ENCODE results near the gene PES1.
"Not testable (repeated sequence)": the region's sequence is repeated elsewhere in the genome, so short reads cannot be mapped to it uniquely, and the experiment has no call there.

PES1 gene

DNA sequence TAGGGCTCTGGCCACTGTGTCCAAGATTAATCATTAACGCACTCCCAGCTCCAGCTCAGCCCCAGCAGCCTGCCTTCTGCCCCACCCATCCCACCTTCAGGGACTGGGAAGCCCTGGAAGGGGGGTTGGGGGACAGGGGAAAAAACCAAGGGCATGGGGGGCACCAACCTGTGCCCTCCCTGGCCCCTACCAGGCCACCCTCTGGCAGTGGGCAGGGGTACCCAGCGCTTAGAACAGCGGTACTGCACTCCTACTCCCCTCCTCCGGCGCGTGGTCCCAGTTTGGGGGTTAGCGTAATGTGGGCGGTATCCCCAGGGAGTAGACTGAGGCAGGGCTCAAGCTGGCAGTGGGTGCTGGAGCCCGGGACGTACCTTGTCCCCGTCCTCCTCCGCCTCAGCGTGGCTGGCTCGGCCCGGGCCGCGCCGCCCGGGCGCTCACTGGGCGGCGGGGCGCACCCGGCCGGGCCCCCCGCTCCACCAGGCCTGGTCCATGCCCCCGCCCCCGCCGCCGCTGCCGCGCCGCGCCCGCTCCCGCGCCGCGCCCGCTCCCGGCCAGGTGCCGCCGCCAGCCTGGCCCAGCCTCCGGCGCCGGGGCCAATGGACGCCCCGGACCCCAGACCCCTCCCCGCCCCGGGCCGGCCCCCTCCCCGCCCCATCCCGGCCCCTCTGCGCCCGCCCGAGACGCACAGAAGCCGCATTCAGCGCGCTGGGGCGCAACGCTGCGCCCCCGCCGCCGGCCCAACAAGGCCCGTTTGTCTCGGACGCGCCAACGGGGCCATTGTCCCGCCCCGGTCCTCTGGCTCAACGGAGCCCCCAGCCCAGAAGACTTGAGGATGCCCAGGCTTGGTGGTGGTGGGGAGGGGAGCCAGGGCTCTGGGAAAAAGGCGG, 17.4 kb downstream of the PES1 start, which contains the start of gene GAL3ST1:
Gene GAL3ST1 (minus strand): TSS at position 571 of the 887 bp plus-strand sequence. CDS start 17,273 bp downstream, outside the sequence.
- TF ChIP-seq, protein P1, sequence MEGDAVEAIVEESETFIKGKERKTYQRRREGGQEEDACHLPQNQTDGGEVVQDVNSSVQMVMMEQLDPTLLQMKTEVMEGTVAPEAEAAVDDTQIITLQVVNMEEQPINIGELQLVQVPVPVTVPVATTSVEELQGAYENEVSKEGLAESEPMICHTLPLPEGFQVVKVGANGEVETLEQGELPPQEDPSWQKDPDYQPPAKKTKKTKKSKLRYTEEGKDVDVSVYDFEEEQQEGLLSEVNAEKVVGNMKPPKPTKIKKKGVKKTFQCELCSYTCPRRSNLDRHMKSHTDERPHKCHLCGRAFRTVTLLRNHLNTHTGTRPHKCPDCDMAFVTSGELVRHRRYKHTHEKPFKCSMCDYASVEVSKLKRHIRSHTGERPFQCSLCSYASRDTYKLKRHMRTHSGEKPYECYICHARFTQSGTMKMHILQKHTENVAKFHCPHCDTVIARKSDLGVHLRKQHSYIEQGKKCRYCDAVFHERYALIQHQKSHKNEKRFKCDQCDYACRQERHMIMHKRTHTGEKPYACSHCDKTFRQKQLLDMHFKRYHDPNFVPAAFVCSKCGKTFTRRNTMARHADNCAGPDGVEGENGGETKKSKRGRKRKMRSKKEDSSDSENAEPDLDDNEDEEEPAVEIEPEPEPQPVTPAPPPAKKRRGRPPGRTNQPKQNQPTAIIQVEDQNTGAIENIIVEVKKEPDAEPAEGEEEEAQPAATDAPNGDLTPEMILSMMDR (conservative IDR thresholded peaks at IDR 0.05): no peak
- TF ChIP-seq ZFX (IDR thresholded peaks at IDR 0.05): no peak
- no peak within 1 kb of the TSS for H3K27ac ChIP-seq

DNA sequence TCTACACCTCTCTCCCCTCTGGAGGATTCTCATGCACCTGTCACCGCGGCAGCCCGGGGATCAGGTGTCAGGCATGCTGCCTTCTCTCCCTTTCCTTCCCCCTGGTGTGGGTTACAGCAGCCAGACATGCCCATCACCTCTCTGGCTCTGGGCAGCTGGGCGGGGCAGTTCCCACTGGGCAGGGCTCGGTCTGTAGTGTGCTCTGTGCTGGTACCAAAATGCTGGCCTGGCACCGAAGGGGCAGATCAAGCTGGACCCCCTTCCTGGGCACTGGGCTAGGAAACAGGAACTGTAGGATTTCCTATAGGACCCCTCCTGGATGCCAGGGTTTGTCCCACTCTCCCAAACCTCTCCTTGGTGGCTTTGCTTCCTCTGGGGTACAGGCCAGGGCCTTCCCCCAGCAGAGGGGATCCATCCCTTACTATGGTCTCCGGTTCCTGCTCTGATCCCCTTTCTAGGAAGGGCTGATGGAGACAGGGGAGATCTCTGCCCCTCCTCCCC, 18.1 kb downstream of the PES1 start:
- TF ChIP-seq, protein P1 (conservative IDR thresholded peaks at IDR 0.05): no peak
- TF ChIP-seq ZFX (IDR thresholded peaks at IDR 0.05): no peak
- H3K27ac ChIP-seq: no peak overlapping the region

DNA sequence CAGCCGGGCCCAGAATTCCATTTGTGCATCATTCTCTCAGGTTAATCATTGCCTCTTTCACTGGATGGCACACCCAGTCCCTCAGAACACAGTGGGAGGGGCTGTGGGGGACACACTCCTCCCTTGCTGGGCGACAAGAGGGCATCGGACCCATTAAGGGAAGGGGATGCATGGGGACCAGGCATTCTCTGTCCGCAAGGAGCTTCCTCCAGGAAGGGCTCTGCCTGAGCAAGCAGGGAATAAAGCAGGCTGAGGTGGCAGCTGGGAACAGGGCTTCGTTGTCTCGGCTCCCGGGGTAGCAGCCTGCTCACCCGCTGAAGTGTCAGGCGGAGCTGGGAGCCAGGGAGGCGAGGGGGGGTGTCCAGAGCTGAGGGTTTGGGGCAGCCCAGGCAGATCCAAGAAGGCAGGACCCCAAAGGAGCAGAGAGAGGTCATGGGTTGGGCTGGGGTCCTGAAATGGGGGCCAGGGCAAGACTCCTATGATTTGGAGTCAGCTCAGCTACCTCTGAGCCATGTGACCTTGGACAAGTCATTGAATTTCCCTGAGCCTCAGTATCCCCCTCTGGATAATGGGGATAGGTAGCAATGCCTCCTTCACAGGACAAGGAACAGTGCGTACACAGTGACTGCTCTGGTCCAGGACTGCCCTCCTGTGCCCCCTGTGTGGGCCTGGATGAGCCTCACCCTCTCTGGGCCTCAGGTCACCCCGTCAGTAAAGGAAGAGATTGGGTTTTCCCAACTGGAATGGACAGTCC, 18.7 kb downstream of the PES1 start:
- no peak overlapping the region for H3K27ac ChIP-seq
- no peak for TF ChIP-seq ZFX (IDR thresholded peaks at IDR 0.05)
- TF ChIP-seq, protein P1 (conservative IDR thresholded peaks at IDR 0.05): no peak

DNA sequence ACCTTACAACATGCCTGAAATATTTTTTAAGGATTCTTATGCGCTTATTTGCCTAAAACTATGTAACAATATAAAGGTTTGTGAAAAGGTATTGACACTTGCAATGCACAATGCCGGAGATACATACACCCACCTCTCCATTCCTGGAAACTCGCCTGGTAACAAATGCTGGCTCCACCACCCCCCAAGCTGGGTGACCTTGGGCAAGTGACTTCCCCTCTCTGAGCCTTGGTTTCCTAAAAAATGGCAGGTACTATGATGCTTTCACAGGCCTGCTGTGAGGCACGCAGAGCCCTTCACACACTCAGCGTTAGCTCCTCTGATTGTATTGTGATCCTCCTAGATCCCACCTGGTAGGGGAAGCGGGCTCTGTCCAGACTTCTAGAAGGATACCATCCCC, 19.5 kb downstream of the PES1 start:
- H3K27ac ChIP-seq: no peak overlapping the region
- no peak for TF ChIP-seq ZFX (IDR thresholded peaks at IDR 0.05)
- TF ChIP-seq, protein P1 (conservative IDR thresholded peaks at IDR 0.05): no peak

DNA sequence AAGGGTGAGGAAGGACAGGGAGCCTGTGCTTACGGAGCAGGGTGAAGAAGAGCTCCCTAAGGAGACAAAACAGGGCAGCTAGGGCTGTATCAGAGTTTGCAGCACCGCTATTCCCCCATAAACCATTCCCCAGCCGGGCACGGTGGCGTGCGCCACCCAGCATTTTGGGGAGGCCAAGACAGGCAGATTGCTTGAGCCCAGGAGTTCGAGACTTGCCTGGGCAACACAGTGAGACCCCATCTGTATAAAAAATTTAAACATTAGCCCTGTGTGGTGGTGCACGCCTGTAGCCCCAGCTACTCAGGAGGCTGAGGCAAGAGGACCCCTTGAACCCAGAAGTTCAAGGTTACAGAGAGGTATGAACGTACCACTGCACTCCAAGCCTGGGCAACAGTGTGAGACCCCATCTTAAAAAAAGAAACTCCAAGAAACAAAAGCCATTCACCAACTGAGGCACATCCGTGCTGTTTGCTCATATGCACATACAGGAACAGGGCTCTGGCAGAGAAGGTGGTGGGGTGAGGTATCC, 22.0 kb downstream of the PES1 start:
- H3K27ac ChIP-seq: no peak overlapping the region
- TF ChIP-seq ZFX (IDR thresholded peaks at IDR 0.05): no peak
- TF ChIP-seq, protein P1 (conservative IDR thresholded peaks at IDR 0.05): no peak

DNA sequence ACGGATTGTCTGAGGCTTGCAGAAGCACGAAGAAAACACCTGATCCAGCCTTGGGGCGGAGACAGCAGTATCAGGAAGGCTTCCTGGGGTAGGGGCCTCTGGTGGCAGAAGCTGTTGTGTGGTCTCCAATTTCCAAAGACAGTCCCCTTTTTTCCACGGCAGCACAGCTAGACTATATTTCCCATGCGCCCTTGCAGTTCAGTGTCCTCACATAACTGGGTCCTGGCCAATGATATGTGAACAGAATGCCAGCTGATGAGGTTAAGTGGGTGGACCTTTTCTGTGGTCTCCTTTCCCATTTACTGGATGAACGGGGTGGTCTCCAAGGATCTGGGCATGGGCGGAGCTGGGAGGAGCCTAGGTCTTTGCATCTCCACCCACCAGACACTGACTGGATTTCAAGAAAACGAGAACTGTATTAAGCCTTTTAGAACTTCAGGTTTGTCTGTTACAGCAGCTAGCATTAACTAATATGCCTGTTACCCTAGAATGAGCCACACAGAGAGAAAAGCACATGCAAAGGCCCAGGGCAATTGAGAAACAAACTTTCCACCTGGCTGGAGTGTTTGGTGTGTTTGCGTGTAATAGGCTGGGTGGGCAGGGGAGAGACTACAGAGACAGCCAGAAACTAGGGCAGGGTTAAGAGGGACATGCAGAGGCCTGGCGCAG, 23.4 kb downstream of the PES1 start:
- TF ChIP-seq ZFX (IDR thresholded peaks at IDR 0.05): no peak
- TF ChIP-seq, protein P1 (conservative IDR thresholded peaks at IDR 0.05): no peak
- H3K27ac ChIP-seq: no peak overlapping the region

DNA sequence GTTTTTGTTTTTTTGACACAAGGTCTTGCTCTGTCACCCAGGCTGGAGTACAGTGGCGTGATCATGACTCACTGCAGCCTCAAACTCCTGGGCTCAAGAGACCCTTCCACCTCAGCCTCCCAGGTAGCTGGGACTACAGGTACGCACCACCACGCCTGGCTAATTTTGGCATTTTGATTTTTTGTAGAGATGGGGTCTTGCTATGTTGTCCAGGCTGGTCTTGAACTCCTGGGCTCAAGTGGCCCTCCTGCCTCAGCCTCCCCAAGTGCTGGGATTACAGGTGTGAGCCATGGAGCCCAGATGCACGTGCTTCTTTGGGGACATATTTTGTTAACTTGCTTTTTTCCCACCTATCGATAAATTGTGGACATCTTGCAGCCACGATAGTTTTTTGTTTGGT, 24.4 kb downstream of the PES1 start:
- H3K27ac ChIP-seq: not testable (repeated sequence)
